Measurements from ENCODE around the gene MAD1L1.

MAD1L1 gene

DNA sequence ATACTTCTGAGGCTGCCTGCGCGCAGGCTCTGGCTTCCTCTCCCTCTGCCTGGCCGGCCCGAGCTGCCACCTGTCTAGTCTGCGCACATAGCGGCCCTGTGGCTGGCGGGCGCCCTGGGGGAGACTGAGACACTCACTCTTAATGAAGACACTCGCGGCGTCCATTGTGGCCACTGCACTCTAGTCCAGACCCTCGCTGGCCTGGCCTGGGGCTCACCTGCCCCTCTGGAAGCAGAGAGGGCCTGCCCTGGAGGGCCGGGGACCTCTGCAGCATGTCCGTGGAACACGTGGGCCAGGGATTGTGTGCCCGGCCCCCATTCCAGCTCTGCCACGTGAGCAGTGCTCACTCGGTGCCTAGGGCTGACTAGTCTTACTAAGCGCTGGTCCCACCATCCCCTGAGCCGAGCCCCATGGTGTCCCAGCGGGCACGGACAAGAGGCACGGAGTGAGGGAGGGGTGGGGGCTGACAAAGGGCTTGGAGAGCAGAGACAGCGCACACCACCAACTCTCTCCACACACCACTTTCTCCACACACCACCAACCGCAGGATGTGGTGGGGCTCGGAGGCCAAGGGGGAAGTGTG lies 413.4 kb downstream of the MAD1L1 start:
- H3K4me3 ChIP-seq (ENCODE audit: low read depth, low read length), result no peak overlapping the region
- H3K9me3 ChIP-seq (ENCODE audit: control insufficient read depth, insufficient read depth, low read depth, low read length), result no peaks in the 10 kb centered on the region
- H3K27ac ChIP-seq (ENCODE audit: extremely low read depth, low read depth, low read length), result no peak overlapping the region
- TF ChIP-seq ZNF23 (tag by site-specific recombination; IDR thresholded peaks at IDR 0.05; ENCODE audit: borderline replicate concordance), result no peak
- TF ChIP-seq ZNF391 (tag by site-specific recombination; IDR thresholded peaks at IDR 0.05; ENCODE audit: borderline replicate concordance, low read depth), result no peak
- TF ChIP-seq BCL6B (tag by site-specific recombination; IDR thresholded peaks at IDR 0.05), result no peak
- no peak for TF ChIP-seq ZNF404 (tag by site-specific recombination; IDR thresholded peaks at IDR 0.05)
- no peak for TF ChIP-seq ZNF791 (tag by site-specific recombination; IDR thresholded peaks at IDR 0.05)
- no peak for TF ChIP-seq ZNF660 (tag by site-specific recombination; IDR thresholded peaks at IDR 0.05)
- H3K36me3 ChIP-seq (ENCODE audit: control insufficient read depth in 2 of 2, insufficient read depth in 1 of 2, low read length in 2 of 2), result no peaks in the 10 kb centered on the region
- CTCF ChIA-PET, result no interaction called here
- POLR2A ChIA-PET, result no interaction called here
- H3K4me1 ChIP-seq (ENCODE audit: control insufficient read depth, insufficient read depth, low read length), result no peaks in the 10 kb centered on the region

GRCh38 chr7:1818575-1819258 lies 414.0 kb downstream of the MAD1L1 start:
- Histone ChIP-seq H3K4me1 (ENCODE audit: control insufficient read depth, insufficient read depth, low read length) (no peaks in the 10 kb centered on the region), H3K36me3 (ENCODE audit: control insufficient read depth in 2 of 2, insufficient read depth in 1 of 2, low read length in 2 of 2) (no peaks in the 10 kb centered on the region), H3K27ac (ENCODE audit: extremely low read depth, low read depth, low read length) (no peak overlapping the region), H3K4me3 (ENCODE audit: low read depth, low read length) (no peak overlapping the region), H3K9me3 (ENCODE audit: control insufficient read depth, insufficient read depth, low read depth, low read length) (no peaks in the 10 kb centered on the region)
- POLR2A ChIA-PET, result no interaction called here
- CTCF ChIA-PET, result interaction anchor here (0.7 kb wide), 1 partner anchor 103 kb away, joined by 3 read pairs; no protein-coding TSS in a partner anchor
- TF ChIP-seq ZNF302 (tag by site-specific recombination; IDR thresholded peaks at IDR 0.05; ENCODE audit: low read depth), result no peak
- no peak for TF ChIP-seq ZFP37 (tag by site-specific recombination; IDR thresholded peaks at IDR 0.05)
- TF ChIP-seq PRDM1 (tag by site-specific recombination; IDR thresholded peaks at IDR 0.05), result no peak
- TF ChIP-seq ZNF664 (tag by site-specific recombination; IDR thresholded peaks at IDR 0.05), result no peak
- no peak for TF ChIP-seq SALL2 (tag by site-specific recombination; IDR thresholded peaks at IDR 0.05; ENCODE audit: borderline replicate concordance)
- TF ChIP-seq ZSCAN5A (tag by site-specific recombination; IDR thresholded peaks at IDR 0.05), result no peak
- TF ChIP-seq, protein P1, sequence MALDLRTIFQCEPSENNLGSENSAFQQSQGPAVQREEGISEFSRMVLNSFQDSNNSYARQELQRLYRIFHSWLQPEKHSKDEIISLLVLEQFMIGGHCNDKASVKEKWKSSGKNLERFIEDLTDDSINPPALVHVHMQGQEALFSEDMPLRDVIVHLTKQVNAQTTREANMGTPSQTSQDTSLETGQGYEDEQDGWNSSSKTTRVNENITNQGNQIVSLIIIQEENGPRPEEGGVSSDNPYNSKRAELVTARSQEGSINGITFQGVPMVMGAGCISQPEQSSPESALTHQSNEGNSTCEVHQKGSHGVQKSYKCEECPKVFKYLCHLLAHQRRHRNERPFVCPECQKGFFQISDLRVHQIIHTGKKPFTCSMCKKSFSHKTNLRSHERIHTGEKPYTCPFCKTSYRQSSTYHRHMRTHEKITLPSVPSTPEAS (tag by site-specific recombination; IDR thresholded peaks at IDR 0.05), result no peak
- no peak for TF ChIP-seq ZNF248 (tag by site-specific recombination; IDR thresholded peaks at IDR 0.05)
- TF ChIP-seq ZNF76 (tag by site-specific recombination; IDR thresholded peaks at IDR 0.05; ENCODE audit: borderline replicate concordance, low read depth), result no peak
- TF ChIP-seq ZNF549 (tag by site-specific recombination; IDR thresholded peaks at IDR 0.05), result no peak
- TF ChIP-seq ZNF785 (tag by site-specific recombination; IDR thresholded peaks at IDR 0.05), result no peak
- TF ChIP-seq ZNF398 (tag by site-specific recombination; IDR thresholded peaks at IDR 0.05), result no peak
- TF ChIP-seq ZNF670 (tag by site-specific recombination; IDR thresholded peaks at IDR 0.05; ENCODE audit: low read depth), result no peak
- no peak for TF ChIP-seq ZNF747 (tag by site-specific recombination; IDR thresholded peaks at IDR 0.05)
- no peak for TF ChIP-seq SP7 (tag by site-specific recombination; IDR thresholded peaks at IDR 0.05)
- TF ChIP-seq ZNF335 (tag by site-specific recombination; conservative IDR thresholded peaks at IDR 0.05), result no peak
- TF ChIP-seq, protein P2, sequence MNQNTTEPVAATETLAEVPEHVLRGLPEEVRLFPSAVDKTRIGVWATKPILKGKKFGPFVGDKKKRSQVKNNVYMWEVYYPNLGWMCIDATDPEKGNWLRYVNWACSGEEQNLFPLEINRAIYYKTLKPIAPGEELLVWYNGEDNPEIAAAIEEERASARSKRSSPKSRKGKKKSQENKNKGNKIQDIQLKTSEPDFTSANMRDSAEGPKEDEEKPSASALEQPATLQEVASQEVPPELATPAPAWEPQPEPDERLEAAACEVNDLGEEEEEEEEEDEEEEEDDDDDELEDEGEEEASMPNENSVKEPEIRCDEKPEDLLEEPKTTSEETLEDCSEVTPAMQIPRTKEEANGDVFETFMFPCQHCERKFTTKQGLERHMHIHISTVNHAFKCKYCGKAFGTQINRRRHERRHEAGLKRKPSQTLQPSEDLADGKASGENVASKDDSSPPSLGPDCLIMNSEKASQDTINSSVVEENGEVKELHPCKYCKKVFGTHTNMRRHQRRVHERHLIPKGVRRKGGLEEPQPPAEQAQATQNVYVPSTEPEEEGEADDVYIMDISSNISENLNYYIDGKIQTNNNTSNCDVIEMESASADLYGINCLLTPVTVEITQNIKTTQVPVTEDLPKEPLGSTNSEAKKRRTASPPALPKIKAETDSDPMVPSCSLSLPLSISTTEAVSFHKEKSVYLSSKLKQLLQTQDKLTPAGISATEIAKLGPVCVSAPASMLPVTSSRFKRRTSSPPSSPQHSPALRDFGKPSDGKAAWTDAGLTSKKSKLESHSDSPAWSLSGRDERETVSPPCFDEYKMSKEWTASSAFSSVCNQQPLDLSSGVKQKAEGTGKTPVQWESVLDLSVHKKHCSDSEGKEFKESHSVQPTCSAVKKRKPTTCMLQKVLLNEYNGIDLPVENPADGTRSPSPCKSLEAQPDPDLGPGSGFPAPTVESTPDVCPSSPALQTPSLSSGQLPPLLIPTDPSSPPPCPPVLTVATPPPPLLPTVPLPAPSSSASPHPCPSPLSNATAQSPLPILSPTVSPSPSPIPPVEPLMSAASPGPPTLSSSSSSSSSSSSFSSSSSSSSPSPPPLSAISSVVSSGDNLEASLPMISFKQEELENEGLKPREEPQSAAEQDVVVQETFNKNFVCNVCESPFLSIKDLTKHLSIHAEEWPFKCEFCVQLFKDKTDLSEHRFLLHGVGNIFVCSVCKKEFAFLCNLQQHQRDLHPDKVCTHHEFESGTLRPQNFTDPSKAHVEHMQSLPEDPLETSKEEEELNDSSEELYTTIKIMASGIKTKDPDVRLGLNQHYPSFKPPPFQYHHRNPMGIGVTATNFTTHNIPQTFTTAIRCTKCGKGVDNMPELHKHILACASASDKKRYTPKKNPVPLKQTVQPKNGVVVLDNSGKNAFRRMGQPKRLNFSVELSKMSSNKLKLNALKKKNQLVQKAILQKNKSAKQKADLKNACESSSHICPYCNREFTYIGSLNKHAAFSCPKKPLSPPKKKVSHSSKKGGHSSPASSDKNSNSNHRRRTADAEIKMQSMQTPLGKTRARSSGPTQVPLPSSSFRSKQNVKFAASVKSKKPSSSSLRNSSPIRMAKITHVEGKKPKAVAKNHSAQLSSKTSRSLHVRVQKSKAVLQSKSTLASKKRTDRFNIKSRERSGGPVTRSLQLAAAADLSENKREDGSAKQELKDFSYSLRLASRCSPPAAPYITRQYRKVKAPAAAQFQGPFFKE (tag by site-specific recombination; IDR thresholded peaks at IDR 0.05; ENCODE audit: borderline replicate concordance), result no peak

All from HEK293 (cell line).